Kidney tubule cell (primary cell): ENCODE results near the gene PCED1B.
"Not testable (repeated sequence)": the region's sequence is repeated elsewhere in the genome, so short reads cannot be mapped to it uniquely, and the experiment has no call there.

Experiments used
- DNase-seq: peaks from one replicate; pipeline ENCODE4 v3.0.0-alpha.2; 2018; ENCODE audit warnings: low spot score

The PCED1B gene

GRCh38 chr12:47079468-47079980 is at the start of gene PCED1B, which contains the start of gene AMIGO2:
Gene PCED1B, plus strand, starts transcription at chr12:47079621. Its CDS starts 155,443 bp downstream, at chr12:47235064.
Gene AMIGO2, minus strand, starts transcription at chr12:47079959. Its CDS starts 957 bp downstream, at chr12:47079002.
- peak; percentile 82 for DNase-seq

GRCh38 chr12:47029903-47030302 is 49.5 kb upstream of the PCED1B start:
- DNase-seq, result no peak

- peak; percentile 72 for DNase-seq
Measured at GRCh38 chr12:47032644-47033043, 46.8 kb upstream of the PCED1B start.

GRCh38 chr12:47033081-47033480 is 46.3 kb upstream of the PCED1B start:
- peak; percentile 26 for DNase-seq

- DNase-seq, result peak; percentile 70
Measured at GRCh38 chr12:47033789-47034555, 45.4 kb upstream of the PCED1B start.

- DNase-seq, result no peak
Measured at GRCh38 chr12:47034661-47035060, 44.8 kb upstream of the PCED1B start.

GRCh38 chr12:47035484-47035883 is 43.9 kb upstream of the PCED1B start:
- peak; percentile 26 for DNase-seq

GRCh38 chr12:47038270-47038748 is 41.1 kb upstream of the PCED1B start:
- peak; percentile 99 for DNase-seq

- peak; percentile 25 for DNase-seq
Measured at GRCh38 chr12:47039079-47039478, 40.3 kb upstream of the PCED1B start.

- peak; percentile 28 for DNase-seq
Measured at GRCh38 chr12:47039756-47040155, 39.7 kb upstream of the PCED1B start.

GRCh38 chr12:47041327-47041726 is 38.1 kb upstream of the PCED1B start:
- DNase-seq, result no peak

GRCh38 chr12:47048541-47048940 is 30.9 kb upstream of the PCED1B start:
- DNase-seq, result peak; percentile 59

GRCh38 chr12:47051291-47051690 is 28.1 kb upstream of the PCED1B start:
- not testable (repeated sequence) for DNase-seq

GRCh38 chr12:47052274-47052673 is 27.1 kb upstream of the PCED1B start:
- DNase-seq, result no peak

GRCh38 chr12:47053961-47054360 is 25.5 kb upstream of the PCED1B start:
- DNase-seq, result no peak

GRCh38 chr12:47054659-47055058 is 24.8 kb upstream of the PCED1B start:
- no peak for DNase-seq

GRCh38 chr12:47055856-47056255 is 23.6 kb upstream of the PCED1B start:
- not testable (repeated sequence) for DNase-seq

- DNase-seq, result not testable (repeated sequence)
Measured at GRCh38 chr12:47056944-47057343, 22.5 kb upstream of the PCED1B start.

GRCh38 chr12:47058640-47059039 is 20.8 kb upstream of the PCED1B start:
- not testable (repeated sequence) for DNase-seq

- no peak for DNase-seq
Measured at GRCh38 chr12:47065546-47065945, 13.9 kb upstream of the PCED1B start.

GRCh38 chr12:47066278-47067025 is 13.0 kb upstream of the PCED1B start:
- no peak for DNase-seq

GRCh38 chr12:47067176-47067575 is 12.2 kb upstream of the PCED1B start:
- DNase-seq, result no peak
